ENCODE measurements around the gene SMIM31. TPM values are rescaled to one million over a fixed set of nuclear protein-coding genes. Genes with fewer than 3 reads are reported as not detected.

SMIM31 gene
- total RNA-seq, result not detected in 2 replicates

DNA sequence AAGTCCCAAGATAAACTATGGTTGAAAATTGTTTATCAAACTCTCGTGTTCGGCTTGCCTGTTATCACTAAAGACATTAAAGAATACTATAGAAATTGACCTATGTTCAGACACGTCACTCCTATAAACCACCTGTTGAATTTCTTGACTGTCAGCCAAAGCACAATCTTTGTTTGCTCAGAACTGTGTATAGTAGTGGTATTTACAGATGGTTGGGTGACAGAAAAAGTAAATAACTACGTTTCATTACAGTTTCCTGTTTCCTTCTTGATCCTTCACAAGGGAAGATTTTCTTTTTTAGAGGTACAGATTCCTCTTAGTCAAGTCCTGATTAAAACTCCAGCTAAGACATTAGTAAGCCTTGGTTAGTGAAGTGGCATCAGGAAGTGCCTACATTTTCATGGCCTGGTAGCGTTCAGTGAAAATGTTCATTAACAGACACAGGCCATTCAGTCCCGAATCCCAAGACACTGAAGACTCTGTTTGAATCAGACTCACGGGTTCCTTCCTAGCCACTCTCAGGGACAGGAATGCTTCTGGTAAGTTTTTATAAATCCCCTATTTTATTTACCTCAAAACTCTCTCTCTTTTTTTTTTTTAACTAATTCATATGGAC, at the start of gene SMIM31:
SMIM31 (plus strand) TSS at position 259 of the 616 bp plus-strand sequence. CDS start 16,313 bp downstream, outside the sequence.

Other genes with a start within 250 kb of the SMIM31 start
- not detected in 2 replicates for gene APELA, start 123.0 kb downstream of the SMIM31 start, total RNA-seq
- gene TRIM61, start 223.5 kb downstream of the SMIM31 start, total RNA-seq, result 0.67 and 1.0 TPM in 2 replicates

All from bronchus fibroblast of lung (primary cell).